H1 (cell line): ENCODE data around the gene PSMB5. TPM values are rescaled to one million over a fixed set of nuclear protein-coding genes. Genes with fewer than 3 reads are reported as not detected.

Experiments used
- CTCF ChIA-PET: fragments of 300-600 bp; sonication (Branson Sonifier 250); formaldehyde crosslinking; loops from one replicate; lab custom pipeline; 2021; ENCODE audit not compliant: partially characterized antibody; lab: Charles Lee
- POLR2A ChIA-PET: fragments of 300-600 bp; sonication (Branson Sonifier 250); formaldehyde crosslinking; loops from one replicate; lab custom pipeline; 2021; ENCODE audit warnings: inconsistent platforms; ENCODE audit not compliant: partially characterized antibody; lab: Charles Lee
- DNase-seq, 2 experiments: peaks; one replicate each; pipeline versions ENCODE4 v3.0.0 to v3.0.0-alpha.2; 2010 to 2022; ENCODE audit warnings: low spot score in 2 of 2, low read depth in 1 of 2, mixed read lengths in 1 of 2
- FAIRE-seq: peaks from 2 replicates; lab custom pipeline; 2011; peaks lifted over from hg19 to GRCh38; lab: Jason Lieb, UNC
- H2AFZ ChIP-seq: 2 replicates; pipeline ENCODE4 v1.8.1; 2012; ENCODE audit warnings: low read length, inconsistent platforms
- H2AK5ac ChIP-seq: 2 replicates; pipeline ENCODE4 v1.6.1; 2013; ENCODE audit warnings: low read depth, low read length
- H2BK120ac ChIP-seq: replicated peaks from 2 replicates; pipeline ENCODE3; 2013; ENCODE audit warnings: low read depth, low read length, inconsistent platforms
- H2BK12ac ChIP-seq: 2 replicates; pipeline ENCODE4 v1.6.1; 2013; ENCODE audit warnings: low read depth, low read length
- H2BK15ac ChIP-seq: 2 replicates; pipeline ENCODE4 v1.6.1; 2013; ENCODE audit warnings: low read length
- H2BK20ac ChIP-seq: 2 replicates; pipeline ENCODE4 v1.6.1; 2013; ENCODE audit warnings: low read length
- H2BK5ac ChIP-seq: 2 replicates; pipeline ENCODE4 v1.6.1; 2013; ENCODE audit warnings: low read depth, low read length
- H3K14ac ChIP-seq: 2 replicates; pipeline ENCODE4 v1.6.1; 2013; ENCODE audit warnings: inconsistent platforms; ENCODE audit not compliant: insufficient read length
- H3K18ac ChIP-seq: 2 replicates; pipeline ENCODE4 v1.6.1; 2013; ENCODE audit warnings: low read length; ENCODE audit errors: extremely low read depth
- H3K23ac ChIP-seq: 2 replicates; pipeline ENCODE4 v1.6.1; 2013; ENCODE audit warnings: inconsistent platforms; ENCODE audit not compliant: insufficient read length
- H3K23me2 ChIP-seq: 2 replicates; pipeline ENCODE4 v1.6.1; 2013; ENCODE audit warnings: low read depth, low read length
- H3K27ac ChIP-seq: 2 replicates; pipeline ENCODE4 v1.6.1; 2011; ENCODE audit warnings: low read depth, low read length, inconsistent platforms
- H3K27me3 ChIP-seq, 4 experiments: replicated peaks in 1 of 4; 1 replicate in 1 of 4; 2 replicates in 3 of 4; pipeline versions ENCODE4 v1.6.1 to v1.8.1; 2011 to 2013; ENCODE audit warnings: low read length in 3 of 4, mild to moderate bottlenecking in 3 of 4, inconsistent platforms in 2 of 4, mixed read lengths in 2 of 4, moderate library complexity in 1 of 4; ENCODE audit not compliant: control insufficient read depth in 3 of 4, insufficient read depth in 3 of 4; ENCODE audit errors: extremely low read depth in 1 of 4
- H3K36me3 ChIP-seq, 4 experiments: 2 replicates each; pipeline versions ENCODE4 v1.6.1 to v1.8.1; 2011 to 2013; ENCODE audit warnings: mild to moderate bottlenecking in 4 of 4, low read length in 3 of 4, moderate library complexity in 2 of 4, control low read depth in 1 of 4, inconsistent platforms in 1 of 4; ENCODE audit not compliant: insufficient read depth in 4 of 4, control insufficient read depth in 2 of 4
- H3K4ac ChIP-seq: replicated peaks from 2 replicates; pipeline ENCODE3; 2013; ENCODE audit warnings: low read length, low read depth, mixed read lengths, inconsistent platforms; ENCODE audit not compliant: insufficient read length
- H3K4me1 ChIP-seq, 4 experiments: replicated peaks in 1 of 4; 1 replicate in 1 of 4; 2 replicates in 3 of 4; pipeline versions ENCODE4 v1.6.1 to v1.8.1; 2011 to 2013; ENCODE audit warnings: low read length in 3 of 4, inconsistent platforms in 2 of 4, mixed read lengths in 1 of 4; ENCODE audit not compliant: insufficient read depth in 4 of 4, control insufficient read depth in 3 of 4
- H3K4me2 ChIP-seq, 2 experiments: 2 replicates each; pipeline versions ENCODE4 v1.6.1 to v1.8.1; 2011 to 2013; ENCODE audit warnings: low read depth in 2 of 2, low read length in 2 of 2, control low read depth in 1 of 2, inconsistent platforms in 1 of 2, mild to moderate bottlenecking in 1 of 2; ENCODE audit not compliant: insufficient read depth in 1 of 2
- H3K4me3 ChIP-seq, 4 experiments: fragments of 200-600, 300-600 bp in 1 of 4; sonication (generic), shearing (Covaris generic), sonication (Bioruptor Twin) in 1 of 4; 2 replicates each; pipeline versions ENCODE4 v1.5.1 to v1.8.1; 2011 to 2016; ENCODE audit warnings: low read length in 4 of 4, low read depth in 3 of 4, control low read depth in 2 of 4, inconsistent platforms in 2 of 4, mild to moderate bottlenecking in 2 of 4, mixed read lengths in 1 of 4, moderate library complexity in 1 of 4; ENCODE audit not compliant: insufficient read depth in 2 of 4; ENCODE audit errors: extremely low read depth in 1 of 4
- H3K56ac ChIP-seq: replicated peaks from 2 replicates; pipeline ENCODE3; 2013; ENCODE audit warnings: low read depth, mild to moderate bottlenecking, mixed read lengths, low read length, inconsistent platforms; ENCODE audit not compliant: insufficient read length
- H3K79me1 ChIP-seq: 2 replicates; pipeline ENCODE4 v1.6.1; 2013; ENCODE audit warnings: low read depth, low read length, control low read depth
- H3K79me2 ChIP-seq, 2 experiments: 2 replicates each; pipeline versions ENCODE4 v1.6.1 to v1.8.1; 2012 to 2013; ENCODE audit warnings: low read length in 2 of 2, mild to moderate bottlenecking in 2 of 2, inconsistent platforms in 1 of 2; ENCODE audit not compliant: insufficient read depth in 2 of 2, control insufficient read depth in 1 of 2
- H3K9ac ChIP-seq, 4 experiments: replicated peaks in 1 of 4; 1 replicate in 1 of 4; 2 replicates in 3 of 4; pipeline versions ENCODE4 v1.6.1 to v1.8.1; 2011 to 2013; ENCODE audit warnings: low read depth in 3 of 4, low read length in 3 of 4, control low read depth in 2 of 4, mild to moderate bottlenecking in 2 of 4, moderate library complexity in 2 of 4, inconsistent platforms in 1 of 4; ENCODE audit errors: extremely low read depth in 1 of 4
- H3K9me3 ChIP-seq, 2 experiments: 2 replicates each; pipeline versions ENCODE4 v1.6.1 to v1.8.1; 2012 to 2013; ENCODE audit warnings: mild to moderate bottlenecking in 2 of 2, moderate library complexity in 2 of 2, control low read depth in 1 of 2, inconsistent platforms in 1 of 2, low read depth in 1 of 2, low read length in 1 of 2, mixed read lengths in 1 of 2; ENCODE audit not compliant: insufficient read depth in 2 of 2
- H4K20me1 ChIP-seq, 2 experiments: replicated peaks in 1 of 2; 2 replicates each; pipeline versions ENCODE3 to v1.8.1; 2011 to 2013; ENCODE audit warnings: inconsistent platforms in 2 of 2, low read length in 2 of 2, mild to moderate bottlenecking in 1 of 2; ENCODE audit not compliant: insufficient read depth in 2 of 2, control insufficient read depth in 1 of 2
- H4K5ac ChIP-seq: 2 replicates; pipeline ENCODE4 v1.6.1; 2013; ENCODE audit warnings: low read length, low read depth, mixed read lengths, inconsistent platforms; ENCODE audit not compliant: insufficient read length
- H4K8ac ChIP-seq: 2 replicates; pipeline ENCODE4 v1.8.0; 2013; ENCODE audit warnings: mild to moderate bottlenecking, moderate library complexity, low read length, inconsistent platforms; ENCODE audit not compliant: insufficient read depth; ENCODE audit errors: extremely low read depth
- H4K91ac ChIP-seq: replicated peaks from 2 replicates; pipeline ENCODE3; 2013; ENCODE audit warnings: low read length, mixed read lengths, inconsistent platforms; ENCODE audit not compliant: insufficient read length
- BRCA1 ChIP-seq: IDR thresholded peaks from 2 replicates; pipeline ENCODE4 v1.6.1; 2012; ENCODE audit warnings: low read depth, low read length, improper control_type of control experiment
- POLR2A ChIP-seq, 2 experiments: IDR thresholded peaks; 1 replicate in 1 of 2; 2 replicates in 1 of 2; pipeline ENCODE4 v1.6.1; 2011; ENCODE audit warnings: low read depth in 2 of 2, low read length in 2 of 2, mild to moderate bottlenecking in 2 of 2; ENCODE audit errors: control extremely low read depth in 1 of 2
- WGBS, 2 experiments: shearing (Covaris generic) in 1 of 2; methylation state at CpG; one replicate each; pipeline versions ENCODE4 v1.1.6 to v1.1.7; 2013 to 2015; ENCODE audit warnings: low lambda C conversion rate in 2 of 2, mixed read lengths in 2 of 2, inconsistent platforms in 1 of 2, low coverage in 1 of 2, missing lambda C conversion rate in 1 of 2; ENCODE audit not compliant: insufficient replicate concordance in 2 of 2, insufficient coverage in 1 of 2, insufficient read length in 1 of 2; ENCODE audit errors: extremely low coverage in 1 of 2, missing lambda C conversion rate in 1 of 2; 5-methylcytosine and 5-hydroxymethylcytosine counted together
- polyA plus RNA-seq, 7 experiments: library from polyadenylated mRNA; depleted of rRNA in 3 of 7; stranded (reverse) in 5 of 7; unstranded in 2 of 7; fragments of >200 nt in 5 of 7; fragments of 200-250 nt in 2 of 7; gene quantifications; 1 replicate in 5 of 7; 2 replicates in 1 of 7; 4 replicates in 1 of 7; pipeline versions ENCODE4 v1.2.1 to v1.2.3, GENCODE V29; 2011 to 2013; ENCODE audit warnings: missing spikeins in 2 of 7, mixed read lengths in 2 of 7
- total RNA-seq: library from RNA; stranded (reverse); fragmentation: NEBNext Ultra II Directional; extraction: Animal tissue kit (Norgen Biotek cat#: 25700); gene quantifications from 2 replicates; pipeline ENCODE4 v1.2.1, GENCODE V29; 2021

Gene PSMB5
- total and polyA plus RNA-seq, 2 of the 8 experiments (the other 6 are each of a cell fraction or from before 2014, with no cell fraction given), result 254 to 510 TPM

GRCh38 chr14:23035303-23036144, 824 bp upstream of the PSMB5 start:
- Histone ChIP-seq H2AK5ac (no peak overlapping the region), H3K56ac (no peak overlapping the region), H4K20me1 (peaks cover 0 to 2% of the 10 kb centered on the region in 2 experiments), H3K4ac (no peak overlapping the region), H3K9me3 (no peaks in the 10 kb centered on the region), H4K5ac (no peak overlapping the region), H3K27ac (peak overlapping the region; percentile 98), H3K4me1 (peaks cover 0 to 3% (median 1%) of the 10 kb centered on the region in 4 experiments; a peak in 2 of 7 replicates), H3K79me2 (peaks cover 0 to 19% of the 10 kb centered on the region in 2 experiments; a peak in 3 of 4 replicates), H3K79me1 (peaks cover 2% of the 10 kb centered on the region; the same call in 1 of the 2 replicates), H4K8ac (no peak overlapping the region), H3K23ac (no peak overlapping the region), H2AFZ (peak overlapping the region; percentile 98), H3K27me3 (no peaks in the 10 kb centered on the region), H2BK20ac (0 out of 2 replicates have a peak overlapping the region, but pooled peaks have one; percentile 29), H3K23me2 (peaks cover 3% of the 10 kb centered on the region), H3K4me2 (peak overlapping the region; percentile 75 to 78; a peak in 3 of 4 replicates), H2BK5ac (peak overlapping the region; percentile 100), H3K18ac (no peak overlapping the region), H2BK120ac (no peak overlapping the region), H2BK15ac (no peak overlapping the region), H3K14ac (no peak overlapping the region), H3K36me3 (peaks cover 0 to 29% (median 22%) of the 10 kb centered on the region in 4 experiments; a peak in 7 of 8 replicates), H2BK12ac (no peak overlapping the region; the same call in 1 of the 2 replicates), H3K4me3 (peak overlapping the region; percentile 79 to 95 (median 88); a peak in 6 of 8 replicates), H3K9ac (peak overlapping the region in 2 of 4 experiments; percentile 96 to 97; a peak in 4 of 7 replicates), H4K91ac (no peak overlapping the region)
- ChIA-PET POLR2A (interaction anchor here (1.5 to 8.3 kb wide), 7 partner anchors 15 to 60 kb away, joined by 8 to 94 read pairs (median 10); partner anchors contain the start of genes ACIN1, C14orf119 and CDH24), CTCF (interaction anchor here (29.2 kb wide), 1 partner anchor 44 kb away, joined by 785 read pairs; the partner anchor contains the start of gene AJUBA)
- WGBS, 2 experiments, result 67% methylated on average over 14 of the region's 14 CpGs; no CpG with 5 or more reads in 1 of the 2 experiments
- FAIRE-seq, result no peak
- no peak for DNase-seq
- TF ChIP-seq BRCA1, result 0 out of 2 replicates have a peak, but pooled peaks have one; percentile 3
- TF ChIP-seq POLR2A (IDR thresholded peaks at IDR 0.05; ENCODE audit: control extremely low read depth in 1 of 2, low read depth in 2 of 2, low read length in 2 of 2), result no peak
